SH-SY5Y (cell line): ENCODE data around the gene SORCS3.

Experiments
- GATA2 ChIP-seq: IDR thresholded peaks from 2 replicates; pipeline ENCODE4 v1.6.1; 2011; ENCODE audit warnings: mild to moderate bottlenecking, low read depth, low read length
- GATA3 ChIP-seq: IDR thresholded peaks from 2 replicates; pipeline ENCODE4 v1.6.1; 2011; ENCODE audit warnings: low read depth, mild to moderate bottlenecking, low read length, moderate library complexity

DNA sequence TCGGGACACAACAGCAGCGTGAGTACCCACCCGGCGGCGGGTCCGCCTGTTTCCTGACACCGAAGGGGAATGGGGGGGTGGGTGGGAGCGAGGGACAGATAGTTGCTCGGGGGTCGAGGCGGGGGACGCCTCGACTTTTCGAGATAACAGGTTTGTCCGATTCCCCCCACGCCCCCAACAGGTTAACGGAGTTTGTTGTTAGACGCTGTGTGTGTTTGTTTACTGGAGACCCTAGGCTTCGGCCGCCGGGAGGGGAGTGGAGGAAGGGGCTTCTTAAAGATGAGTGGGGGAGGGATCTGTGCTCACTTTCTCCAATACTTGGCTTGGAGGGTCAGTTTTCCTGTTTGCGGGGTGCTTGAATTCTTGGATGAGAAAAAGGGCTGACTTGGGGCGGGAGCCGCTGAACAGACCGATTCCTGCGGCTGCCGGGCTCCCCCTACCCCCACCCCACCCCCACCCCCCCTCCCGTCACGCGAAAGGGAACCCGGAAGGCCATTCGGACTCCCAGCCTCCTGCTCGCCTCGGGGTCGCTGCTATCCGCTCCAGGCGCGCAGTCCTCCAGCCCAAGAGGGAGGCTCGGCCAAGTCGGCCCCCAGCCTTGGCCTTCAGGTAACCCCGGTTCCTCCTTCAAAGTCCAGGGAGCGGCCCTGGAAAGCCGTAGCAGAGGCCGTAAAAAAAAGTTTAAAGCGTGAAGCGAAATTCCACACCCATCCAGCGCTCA is 1.0 kb downstream of the SORCS3 start:
- TF ChIP-seq GATA2 (no peak), GATA3 (no peak)
